HCT116 (cell line): ENCODE measurements around the gene GANAB. TPM values are rescaled to one million over a fixed set of nuclear protein-coding genes. Genes with fewer than 3 reads are reported as not detected.
A peak's percentile ranks its signal among the peaks of the same experiment; 100 is the strongest.

Experiments used
- ATAC-seq: fragments of 200-7000 bp; cut with Tn5 transposase; 2 replicates; pipeline ENCODE4 v1.9.1; 2020; ENCODE audit warnings: mild to moderate bottlenecking, moderate library complexity
- BruUV-seq: library from RNA; stranded (reverse); fragments of 400-500 nt; replicated peaks from 2 replicates; lab custom pipeline; 2021; lab: Mats Ljungman, UMichigan
- CTCF ChIA-PET: fragments of 300-600 bp; sonication (Branson Sonifier 250); formaldehyde crosslinking; loops from one replicate; lab custom pipeline; 2021; ENCODE audit warnings: antibody characterized with exemption; lab: Charles Lee
- POLR2A ChIA-PET: fragments of 300-600, 350-600 bp; sonication (Branson Sonifier 250); formaldehyde crosslinking; loops from one replicate; lab custom pipeline; 2021; ENCODE audit warnings: antibody characterized with exemption; lab: Charles Lee
- RAD21 ChIA-PET, 2 experiments: fragments of 300-600 bp; sonication (Branson Sonifier 250); formaldehyde crosslinking; loops; one replicate each; lab custom pipeline; 2023; ENCODE audit warnings: low total read pairs in 2 of 2; ENCODE audit not compliant: uncharacterized antibody in 2 of 2, unreplicated experiment in 2 of 2, low non-redundant PET in 1 of 2; lab: Charles Lee
- DNase-seq: peaks from one replicate; pipeline ENCODE4 v3.0.0-alpha.2; 2010; ENCODE audit warnings: low read depth, low spot score
- H2AFZ ChIP-seq: fragments of 200-600 bp; shearing (Covaris generic), sonication (generic); 2 replicates; pipeline ENCODE4 v1.6.1; 2017; ENCODE audit warnings: low read depth, mixed run types, mixed read lengths, antibody characterized with exemption, low read length; ENCODE audit not compliant: poor library complexity, severe bottlenecking
- H3K27ac ChIP-seq: 2 replicates; pipeline ENCODE4 v1.5.1; 2012; ENCODE audit warnings: low read depth, low read length
- H3K27me3 ChIP-seq: fragments of 200-600 bp; sonication (generic); 2 replicates; pipeline ENCODE4 v1.6.1; 2016; ENCODE audit warnings: mixed run types, low read length, mixed read lengths; ENCODE audit not compliant: insufficient read depth
- H3K36me3 ChIP-seq, 2 experiments: fragments of 200-500 bp in 1 of 2; fragments of 200-600 bp in 1 of 2; sonication (Bioruptor generic) in 1 of 2; sonication (generic) in 1 of 2; 2 replicates each; pipeline versions ENCODE4 v1.5.1 to v1.6.1; 2014 to 2016; ENCODE audit warnings: low read length in 2 of 2, inconsistent platforms in 1 of 2, mixed read lengths in 1 of 2, mixed run types in 1 of 2; ENCODE audit not compliant: insufficient read depth in 2 of 2, control insufficient read depth in 1 of 2
- H3K4me1 ChIP-seq, 2 experiments: fragments of 200-600 bp in 1 of 2; sonication (generic) in 1 of 2; 2 replicates each; pipeline versions ENCODE4 v1.5.1 to v1.6.1; 2012 to 2017; ENCODE audit warnings: low read length in 2 of 2, inconsistent platforms in 1 of 2, mild to moderate bottlenecking in 1 of 2, mixed read lengths in 1 of 2, mixed run types in 1 of 2, moderate library complexity in 1 of 2; ENCODE audit not compliant: insufficient read depth in 2 of 2, control insufficient read depth in 1 of 2
- H3K4me2 ChIP-seq: fragments of 200-600 bp; sonication (generic); 2 replicates; pipeline ENCODE4 v1.6.1; 2017; ENCODE audit warnings: mixed run types, low read length, mixed read lengths
- H3K4me3 ChIP-seq, 2 experiments: fragments of 200-600 bp in 1 of 2; sonication (generic) in 1 of 2; replicated peaks in 1 of 2; 2 replicates each; pipeline ENCODE4 v1.5.1; 2011 to 2016; ENCODE audit warnings: low read length in 2 of 2, control low read depth in 1 of 2, low read depth in 1 of 2, mild to moderate bottlenecking in 1 of 2, mixed read lengths in 1 of 2, mixed run types in 1 of 2
- H3K79me2 ChIP-seq: fragments of 200-600 bp; sonication (generic); 2 replicates; pipeline ENCODE4 v1.6.1; 2017; ENCODE audit warnings: mild to moderate bottlenecking, mixed run types, low read length, moderate library complexity, mixed read lengths; ENCODE audit not compliant: insufficient read depth
- H3K9ac ChIP-seq: fragments of 200-600 bp; sonication (generic); 2 replicates; pipeline ENCODE4 v1.6.1; 2016; ENCODE audit warnings: low read length, mixed read lengths
- H3K9me2 ChIP-seq: fragments of 200-600 bp; sonication (generic), shearing (Covaris generic); 2 replicates; pipeline ENCODE4 v1.6.1; 2017; ENCODE audit warnings: mixed run types, mild to moderate bottlenecking, moderate library complexity; ENCODE audit not compliant: insufficient read depth
- H3K9me3 ChIP-seq, 2 experiments: fragments of 200-500 bp in 1 of 2; fragments of 200-600 bp in 1 of 2; sonication (Bioruptor generic) in 1 of 2; sonication (generic) in 1 of 2; 2 replicates each; pipeline ENCODE4 v1.6.1; 2014 to 2017; ENCODE audit warnings: low read length in 2 of 2, mixed read lengths in 2 of 2, inconsistent platforms in 1 of 2, low read depth in 1 of 2, mild to moderate bottlenecking in 1 of 2, mixed run types in 1 of 2, moderate library complexity in 1 of 2; ENCODE audit not compliant: control insufficient read depth in 1 of 2, insufficient read depth in 1 of 2
- H4K20me1 ChIP-seq: fragments of 200-600 bp; sonication (generic), shearing (Covaris generic); 2 replicates; pipeline ENCODE4 v1.6.1; 2017; ENCODE audit warnings: mixed run types, mild to moderate bottlenecking, moderate library complexity; ENCODE audit not compliant: insufficient read depth
- CTCF ChIP-seq, 3 experiments: fragments of 200-600 bp in 1 of 3; sonication (generic) in 1 of 3; IDR thresholded peaks in 2 of 3; conservative IDR thresholded peaks in 1 of 3; 2 replicates each; pipeline ENCODE4 v1.5.1; 2012 to 2017; ENCODE audit warnings: low read depth in 2 of 3, low read length in 2 of 3, antibody characterized with exemption in 1 of 3, borderline replicate concordance in 1 of 3, control low read depth in 1 of 3, mild to moderate bottlenecking in 1 of 3, mixed read lengths in 1 of 3, mixed run types in 1 of 3, moderate library complexity in 1 of 3; ENCODE audit not compliant: insufficient read depth in 1 of 3
- POLR2AphosphoS5 ChIP-seq: IDR thresholded peaks from 2 replicates; pipeline ENCODE4 v1.6.1; 2011; ENCODE audit warnings: mild to moderate bottlenecking, low read depth, low read length, moderate library complexity
- YY1 ChIP-seq: IDR thresholded peaks from 2 replicates; pipeline ENCODE4 v1.6.1; 2011; ENCODE audit warnings: low read length, low read depth, moderate library complexity, mild to moderate bottlenecking; ENCODE audit not compliant: insufficient replicate concordance; ENCODE audit errors: extremely low read depth
- ZBTB33 ChIP-seq: IDR thresholded peaks from 2 replicates; pipeline ENCODE4 v1.6.1; 2011; ENCODE audit warnings: mild to moderate bottlenecking, low read length, moderate library complexity; ENCODE audit not compliant: insufficient replicate concordance; ENCODE audit errors: extremely low read depth
- ZNF274 ChIP-seq: fragments of 200-500 bp; sonication (Bioruptor generic); IDR thresholded peaks from 2 replicates; pipeline ENCODE4 v1.6.1; 2014; ENCODE audit warnings: mild to moderate bottlenecking, low read depth, low read length, inconsistent platforms
- intact Hi-C: fragments of 100-400 bp; cut with micrococcal nuclease; formaldehyde crosslinking; loops from 2 replicates; pipeline ENCODE4 v1.10.0; 2022
- total RNA-seq: library from RNA; stranded (reverse); gene quantifications from one replicate; pipeline ENCODE4 v1.2.1, GENCODE V29; 2021; ENCODE audit not compliant: unreplicated experiment

The GANAB gene
- total RNA-seq, 1 experiment from 2014 or later = 410 TPM

- no TSS peak for BruUV-seq
- RAD21 ChIA-PET = interaction anchor here in 1 of 2 experiments (0.6 kb wide), 1 partner anchor 107 kb away, joined by 4 read pairs; no protein-coding TSS in a partner anchor
- H3K4me1 ChIP-seq = peaks cover 23 to 41% of the 10 kb centered on the region in 2 experiments
- DNase-seq = peak; percentile 67
- H3K9me2 ChIP-seq = no peaks in the 10 kb centered on the region
- POLR2A ChIA-PET = interaction anchor here (0.6 to 3.0 kb wide), 16 partner anchors 9 to 286 kb away, joined by 3 to 21 read pairs (median 4); partner anchors contain the start of genes AHNAK, C11orf98, CSKMT and EEF1G
- ATAC-seq = peak; percentile 88
- no peak overlapping the region for H3K9ac ChIP-seq
- CTCF ChIA-PET = interaction anchor here (1.0 to 3.1 kb wide), 7 partner anchors 9 to 286 kb away, joined by 3 to 16 read pairs (median 6); partner anchors contain the start of genes HNRNPUL2, LBHD1, LRRN4CL and TAF6L
- intact Hi-C loops = loop anchor here (2.0 kb wide), 1 partner anchor 14 kb away; no protein-coding TSS in a partner anchor
- H3K27me3 ChIP-seq = no peaks in the 10 kb centered on the region
- no peak overlapping the region for H3K4me3 ChIP-seq
- peak overlapping the region; percentile 4; the same call in 1 of the 2 replicates for H3K4me2 ChIP-seq
- H3K79me2 ChIP-seq = peaks cover 30% of the 10 kb centered on the region
- peak overlapping the region; percentile 36; the same call in 1 of the 2 replicates for H3K27ac ChIP-seq
- H3K9me3 ChIP-seq = no peaks in the 10 kb centered on the region
- H3K36me3 ChIP-seq = peaks cover 4 to 11% of the 10 kb centered on the region in 2 experiments; a peak in 3 of 4 replicates
- H2AFZ ChIP-seq = peak overlapping the region; percentile 33
- H4K20me1 ChIP-seq = no peaks in the 10 kb centered on the region
- TF ChIP-seq CTCF (IDR thresholded peaks at IDR 0.05 in 2 of 3, conservative IDR thresholded peaks at IDR 0.05 in 1 of 3; ENCODE audit: borderline replicate concordance in 1 of 3, insufficient read depth in 1 of 3, low read depth in 2 of 3, low read length in 2 of 3) = peak in 2 of 3 experiments; percentile 55 to 66; a peak in 4 of 6 replicates
- no peak for TF ChIP-seq YY1
- no peak for TF ChIP-seq ZNF274
- 0 out of 2 replicates have a peak, but pooled peaks have one; percentile 40 for TF ChIP-seq POLR2AphosphoS5
- no peak for TF ChIP-seq ZBTB33
These were observed 34.4 kb upstream of the GANAB start for GRCh38 chr11:62680825-62681240.
